Measurements from ENCODE around the gene TULP3.

Gene TULP3

DNA sequence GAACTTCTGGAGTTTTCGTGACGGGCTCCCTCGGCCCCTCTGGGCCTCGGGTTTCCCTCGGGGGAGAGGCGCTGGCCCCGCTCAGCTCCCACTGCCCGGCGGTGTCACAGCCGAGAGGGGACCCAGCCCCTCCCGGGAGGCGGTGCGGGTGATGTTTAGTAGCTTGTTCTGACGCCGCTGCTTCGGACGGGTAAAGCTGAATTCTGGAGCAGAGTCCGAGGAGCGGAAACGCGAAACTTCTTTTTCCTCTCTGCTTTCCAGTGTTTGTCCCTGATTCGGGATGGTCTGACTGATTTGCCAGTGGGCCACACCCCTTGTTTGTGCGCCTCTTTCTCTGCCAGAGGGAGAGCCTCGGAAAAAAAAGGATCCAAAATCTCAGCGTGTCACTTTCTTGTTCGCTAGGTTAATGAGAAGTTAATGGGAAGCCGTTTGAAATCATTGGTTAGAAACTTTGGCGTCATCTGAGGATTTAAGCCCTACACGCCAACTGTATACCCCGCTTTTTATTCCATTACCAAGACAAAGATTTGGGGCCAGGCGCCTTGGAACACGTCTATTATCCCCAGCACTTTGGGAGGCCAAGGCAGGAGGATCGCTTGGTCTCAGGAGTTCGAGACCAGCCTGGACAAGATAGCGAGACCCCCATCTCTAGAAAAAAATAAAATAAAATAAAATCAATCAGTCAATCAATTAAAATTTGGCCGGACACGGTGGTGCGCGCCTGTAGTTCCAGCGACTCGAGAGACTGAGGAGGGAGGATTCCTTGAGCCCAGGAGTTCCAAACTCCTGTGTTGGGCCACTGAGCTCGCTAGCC, 756 bp downstream of the TULP3 start:
- TF ChIP-seq ZNF274 (IDR thresholded peaks at IDR 0.05; ENCODE audit: low read depth, low read length), result no peak

DNA sequence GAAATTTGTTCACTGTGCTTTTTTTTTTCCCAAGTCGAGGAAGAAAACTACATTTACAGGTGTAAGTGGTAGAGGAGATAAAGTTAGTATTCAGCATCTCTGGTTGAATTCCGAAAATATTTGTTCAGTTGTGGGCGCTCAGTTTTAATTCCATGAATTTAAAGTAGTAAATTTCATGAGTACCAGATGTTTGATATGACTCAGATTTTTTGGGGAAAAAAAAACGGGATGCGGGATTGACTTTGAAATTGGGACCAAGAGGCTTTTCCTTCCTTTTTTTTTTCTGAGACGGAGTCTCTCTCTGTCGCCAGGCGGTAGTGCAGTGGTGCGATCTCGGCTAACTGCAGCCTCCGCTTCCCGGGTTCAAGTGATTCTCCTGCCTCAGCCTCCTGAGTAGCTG, 1.6 kb downstream of the TULP3 start:
- no peak for TF ChIP-seq ZNF274 (IDR thresholded peaks at IDR 0.05; ENCODE audit: low read depth, low read length)
- no peak overlapping the region for H3K4me3 ChIP-seq (ENCODE audit: low read length)

More for the DNA sequence above, 756 bp downstream of the TULP3 start:
- H3K4me3 ChIP-seq (ENCODE audit: low read length), result peak overlapping the region; percentile 88

DNA sequence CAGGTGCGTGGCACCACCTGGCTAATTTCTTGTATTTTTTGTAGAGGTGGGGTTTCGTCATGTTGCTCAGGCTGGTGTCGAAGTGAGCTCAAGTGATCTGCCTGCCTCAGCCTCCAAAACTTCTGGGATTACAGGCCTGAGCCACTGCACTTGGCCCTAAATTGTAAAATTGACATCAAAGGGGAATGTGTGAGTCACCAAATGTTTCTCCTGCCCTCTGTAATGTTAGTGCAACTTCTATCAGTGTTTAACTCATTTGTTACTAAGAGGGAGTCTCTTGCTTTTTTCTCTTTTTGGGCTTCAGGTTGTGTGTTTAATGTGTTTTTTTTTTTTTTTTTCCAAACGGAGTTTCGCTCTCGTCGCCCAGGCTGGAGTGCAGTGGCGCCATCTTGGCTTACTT, 2.3 kb downstream of the TULP3 start:
- TF ChIP-seq ZNF274 (IDR thresholded peaks at IDR 0.05; ENCODE audit: low read depth, low read length), result no peak
- H3K4me3 ChIP-seq (ENCODE audit: low read length), result no peak overlapping the region

GRCh38 chr12:2895051-2895451, 4.4 kb downstream of the TULP3 start:
- no peak overlapping the region for H3K4me3 ChIP-seq (ENCODE audit: low read length)
- TF ChIP-seq ZNF274 (IDR thresholded peaks at IDR 0.05; ENCODE audit: low read depth, low read length), result no peak

DNA sequence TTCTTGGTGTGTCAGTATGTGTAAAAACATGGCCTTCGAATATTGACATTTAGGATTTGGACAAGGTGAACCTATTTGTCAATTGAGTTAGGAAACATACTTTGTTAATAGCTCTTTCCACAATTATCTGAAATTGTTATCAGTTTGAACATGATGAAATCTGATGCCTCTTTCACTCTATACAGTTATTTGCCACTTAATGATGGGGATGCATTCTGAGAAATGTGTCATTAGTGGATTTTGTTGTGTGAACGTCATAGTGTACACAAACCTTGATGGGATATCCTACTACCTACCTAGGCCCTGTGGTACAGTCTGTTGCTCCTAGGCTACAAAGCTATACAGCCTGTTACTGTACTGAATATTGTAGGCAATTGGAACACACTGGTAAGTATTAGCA, 4.8 kb downstream of the TULP3 start:
- H3K4me3 ChIP-seq (ENCODE audit: low read length), result no peak overlapping the region
- TF ChIP-seq ZNF274 (IDR thresholded peaks at IDR 0.05; ENCODE audit: low read depth, low read length), result no peak

DNA sequence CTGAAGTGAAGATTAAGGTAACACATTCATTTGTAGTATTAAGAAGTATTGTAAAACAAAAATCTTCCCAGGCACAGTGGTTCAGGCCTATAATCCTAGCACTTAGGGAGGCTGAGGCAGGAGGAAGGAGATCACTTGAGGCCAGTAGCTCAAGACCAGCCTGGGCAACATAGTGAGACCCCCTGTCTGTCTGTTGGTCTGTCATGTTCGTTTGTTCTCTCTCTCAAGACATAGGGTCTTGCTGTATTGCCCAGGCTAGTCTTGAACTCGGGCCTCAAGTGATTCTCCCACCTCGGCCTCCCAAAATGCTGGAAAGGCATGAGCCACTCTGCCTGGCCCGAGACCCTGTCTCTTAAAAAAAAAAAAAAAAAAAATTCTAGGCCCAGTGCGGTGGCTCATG, 6.7 kb downstream of the TULP3 start:
- no peak for TF ChIP-seq ZNF274 (IDR thresholded peaks at IDR 0.05; ENCODE audit: low read depth, low read length)
- no peak overlapping the region for H3K4me3 ChIP-seq (ENCODE audit: low read length)

- no peak for TF ChIP-seq ZNF274 (IDR thresholded peaks at IDR 0.05; ENCODE audit: low read depth, low read length)
- no peak overlapping the region for H3K4me3 ChIP-seq (ENCODE audit: low read length)
Observed at GRCh38 chr12:2900642-2901041, 10.0 kb downstream of the TULP3 start.

GRCh38 chr12:2902272-2902880, 11.7 kb downstream of the TULP3 start:
- no peak overlapping the region for H3K4me3 ChIP-seq (ENCODE audit: low read length)
- no peak for TF ChIP-seq ZNF274 (IDR thresholded peaks at IDR 0.05; ENCODE audit: low read depth, low read length)

DNA sequence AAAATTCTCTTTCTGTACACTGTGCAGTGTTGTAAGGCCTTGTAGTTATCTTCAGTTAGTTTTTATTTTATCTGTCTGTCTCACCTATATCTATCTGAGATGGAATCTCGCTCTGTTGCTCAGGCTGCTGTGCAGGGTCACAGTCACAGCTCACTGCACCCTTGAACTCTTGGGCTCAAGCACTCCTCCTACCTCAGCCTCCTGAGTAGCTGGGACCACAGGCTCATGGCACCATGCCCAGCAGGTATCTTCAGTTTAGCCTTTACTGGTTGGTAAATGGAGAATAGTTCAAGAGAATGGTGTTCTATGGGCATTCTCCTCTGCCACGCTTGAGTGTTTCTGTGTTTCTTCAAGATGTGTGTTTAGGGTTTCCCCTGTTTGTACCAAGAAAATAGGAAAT, 13.6 kb downstream of the TULP3 start:
- H3K4me3 ChIP-seq (ENCODE audit: low read length), result no peak overlapping the region

DNA sequence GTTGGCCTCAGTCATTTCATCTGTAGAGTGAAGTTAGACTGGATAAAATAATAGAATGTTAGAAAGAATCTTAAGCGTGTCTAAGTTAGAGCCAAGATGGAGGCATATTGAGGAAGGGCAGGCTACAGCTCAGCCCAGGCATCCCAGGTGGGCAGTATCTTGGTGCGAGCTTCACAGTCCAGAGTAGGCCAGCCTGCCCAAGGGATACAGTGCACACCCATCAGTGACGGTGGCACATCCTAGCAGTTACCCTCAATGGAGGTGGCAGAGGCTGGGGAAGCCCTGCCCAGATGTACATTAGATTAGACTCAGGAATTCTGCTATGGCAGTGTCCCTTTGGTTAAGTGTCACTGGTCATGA, 21.5 kb downstream of the TULP3 start:
- H3K4me3 ChIP-seq (ENCODE audit: low read length), result no peak overlapping the region
- no peak for TF ChIP-seq ZNF274 (IDR thresholded peaks at IDR 0.05; ENCODE audit: low read depth, low read length)

More for the DNA sequence above, 13.6 kb downstream of the TULP3 start:
- TF ChIP-seq ZNF274 (IDR thresholded peaks at IDR 0.05; ENCODE audit: low read depth, low read length), result no peak

DNA sequence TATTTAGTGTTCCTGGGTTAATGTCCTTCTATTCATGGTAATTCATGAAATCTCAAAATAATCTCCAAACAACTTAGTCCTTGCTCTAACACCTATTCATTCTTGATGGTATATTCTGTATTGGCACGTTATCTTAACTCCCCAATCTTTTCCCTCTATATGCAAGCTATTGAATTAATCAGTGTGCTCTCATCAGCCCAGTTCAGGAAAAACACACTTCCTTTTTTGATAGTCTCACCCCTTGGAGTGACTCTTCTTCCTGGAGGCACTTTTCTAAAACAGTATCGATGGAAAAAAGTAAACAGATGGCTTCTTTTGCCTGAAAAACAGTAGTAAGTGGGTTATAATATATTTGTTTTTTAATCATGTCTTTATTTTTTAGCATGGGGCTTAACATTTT, 28.6 kb downstream of the TULP3 start:
- TF ChIP-seq ZNF274 (IDR thresholded peaks at IDR 0.05; ENCODE audit: low read depth, low read length), result no peak
- H3K4me3 ChIP-seq (ENCODE audit: low read length), result no peak overlapping the region

GRCh38 chr12:2922329-2922728, 31.6 kb downstream of the TULP3 start:
- TF ChIP-seq ZNF274 (IDR thresholded peaks at IDR 0.05; ENCODE audit: low read depth, low read length), result no peak
- H3K4me3 ChIP-seq (ENCODE audit: low read length), result no peak overlapping the region

- TF ChIP-seq ZNF274 (IDR thresholded peaks at IDR 0.05; ENCODE audit: low read depth, low read length), result no peak
- H3K4me3 ChIP-seq (ENCODE audit: low read length), result no peak overlapping the region
Observed at GRCh38 chr12:2923057-2923456, 32.4 kb downstream of the TULP3 start.

DNA sequence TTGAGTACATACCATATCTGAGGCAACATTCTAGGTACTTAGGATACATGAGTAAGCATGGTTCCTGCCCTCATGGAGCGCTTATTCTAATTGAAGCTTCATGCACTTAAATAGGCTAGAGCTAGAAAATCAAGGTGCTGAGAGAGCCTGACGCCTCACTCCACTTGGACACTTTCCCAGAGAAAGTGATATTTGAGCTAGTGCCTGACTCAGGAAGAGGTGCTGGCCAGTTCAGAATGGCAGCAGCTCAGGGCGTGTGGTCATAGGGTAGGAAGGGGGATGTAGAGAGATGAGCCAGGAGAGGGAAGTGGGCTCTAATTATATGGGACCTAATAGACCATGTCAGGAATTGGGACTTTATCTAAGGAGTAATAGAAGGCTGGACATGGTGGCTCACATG, 33.3 kb downstream of the TULP3 start:
- no peak overlapping the region for H3K4me3 ChIP-seq (ENCODE audit: low read length)
- no peak for TF ChIP-seq ZNF274 (IDR thresholded peaks at IDR 0.05; ENCODE audit: low read depth, low read length)

DNA sequence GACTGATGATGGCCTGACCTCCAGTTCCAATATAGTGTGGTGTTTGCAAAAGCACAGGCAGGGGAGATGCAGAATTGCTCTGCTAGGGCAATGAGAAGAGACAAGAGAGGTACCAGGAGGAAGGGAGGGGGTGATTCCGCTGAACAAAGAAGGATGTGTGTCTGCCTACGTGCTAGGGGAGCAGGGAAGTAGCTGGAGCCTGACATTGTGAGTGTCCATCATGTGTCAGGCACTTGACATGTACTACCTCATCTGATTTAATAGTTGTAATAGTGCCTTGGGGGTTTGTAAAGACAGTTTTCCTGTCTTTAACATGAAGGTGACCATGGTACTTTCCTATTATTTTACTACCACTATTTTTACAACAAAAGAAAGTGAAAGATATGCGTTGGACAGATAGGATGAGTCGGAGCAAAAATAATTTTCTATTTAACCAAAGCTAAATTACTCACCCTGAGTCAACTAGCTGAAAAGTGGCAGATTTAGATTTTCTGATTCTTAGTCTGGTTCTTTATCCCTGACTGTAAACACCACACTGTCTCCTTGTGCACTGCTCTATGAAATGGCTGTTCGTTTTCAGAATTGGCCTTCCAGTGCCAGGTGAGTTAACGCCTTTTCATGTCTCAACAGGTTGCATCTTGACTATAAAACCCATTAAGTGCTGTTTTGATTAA, 34.8 kb downstream of the TULP3 start:
- no peak overlapping the region for H3K4me3 ChIP-seq (ENCODE audit: low read length)
- no peak for TF ChIP-seq ZNF274 (IDR thresholded peaks at IDR 0.05; ENCODE audit: low read depth, low read length)

Measured in GM08714 (cell line).